Measurements from ENCODE around the gene EIF3B.
A peak's percentile ranks its signal among the peaks of the same experiment; 100 is the strongest.
"Not testable (repeated sequence)": the region's sequence is repeated elsewhere in the genome, so short reads cannot be mapped to it uniquely, and the experiment has no call there.

Gene EIF3B

DNA sequence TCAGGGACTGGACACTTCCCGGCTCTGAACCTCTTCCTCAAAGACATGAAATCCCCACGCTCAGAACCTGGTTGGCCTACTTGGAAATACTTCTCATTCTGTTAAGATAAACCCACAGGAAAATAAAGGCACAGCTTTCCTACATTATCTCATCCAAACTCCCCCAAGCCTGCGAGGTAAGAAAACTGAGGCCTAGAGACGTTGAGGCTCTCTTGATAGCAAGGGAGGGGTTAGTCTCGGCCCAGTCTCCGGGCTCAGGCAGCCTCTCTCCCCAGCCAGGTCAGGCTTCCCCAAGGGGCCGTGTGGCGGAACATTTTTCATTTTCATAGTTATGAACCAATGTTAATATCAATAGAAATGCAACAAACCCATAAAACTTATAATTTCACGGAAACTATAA, 4.6 kb upstream of the EIF3B start:
- no peak for DNase-seq

- DNase-seq: no peak
Observed at GRCh38 chr7:2350861-2351260, 3.8 kb upstream of the EIF3B start.

GRCh38 chr7:2353113-2353935, 1.3 kb upstream of the EIF3B start:
- DNase-seq: no peak

DNA sequence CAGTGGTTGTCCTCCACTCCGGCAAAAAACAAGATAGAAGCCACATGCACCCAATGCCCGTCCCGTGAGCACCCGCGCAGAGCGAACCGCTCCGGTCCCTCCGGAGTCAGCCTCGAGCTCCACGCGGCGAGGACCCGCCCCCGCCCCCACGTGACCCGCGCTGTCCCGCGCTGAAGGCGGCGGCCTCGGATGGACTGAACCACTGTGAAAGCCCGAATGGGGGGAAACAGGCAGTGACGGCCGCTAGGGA, 766 bp upstream of the EIF3B start:
- DNase-seq: peak; percentile 93

- peak; percentile 49 for DNase-seq
Observed at GRCh38 chr7:2354939-2355704, 495 bp downstream of the EIF3B start.

DNA sequence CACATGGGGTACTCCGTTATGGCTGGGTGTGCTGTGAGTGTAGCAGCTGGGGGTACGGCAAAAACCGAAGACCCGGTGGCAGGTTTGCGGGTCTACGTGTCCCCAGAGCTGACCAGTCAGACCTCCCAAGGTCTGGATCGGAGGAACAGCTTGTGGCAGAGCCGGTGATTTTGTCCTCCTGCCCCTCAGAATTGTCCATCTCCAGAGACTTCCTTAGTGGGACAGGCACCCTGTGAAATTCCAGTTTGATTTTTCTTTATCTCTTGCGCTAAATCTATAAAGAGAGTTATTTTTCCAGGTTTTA, 1.0 kb downstream of the EIF3B start:
- DNase-seq: no peak

DNA sequence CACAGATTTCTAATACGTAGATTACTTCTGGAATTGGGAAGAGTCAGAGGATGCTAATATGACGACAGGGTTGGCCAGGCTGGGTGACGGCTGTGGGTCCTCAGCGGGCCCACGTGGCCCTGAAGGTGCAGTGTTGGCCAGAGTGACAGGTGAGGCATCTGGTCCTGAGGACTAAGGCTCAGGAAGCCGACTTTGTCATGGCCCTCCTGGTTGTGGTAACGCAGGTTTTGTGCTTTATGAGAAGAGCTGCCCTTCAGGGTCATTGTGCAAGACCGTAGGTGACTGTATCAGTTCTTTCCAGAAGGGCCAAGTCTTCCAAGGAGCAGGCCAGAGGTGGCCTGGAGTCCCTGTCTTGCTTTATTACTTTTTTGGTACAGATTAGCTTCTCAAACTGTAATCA, 2.5 kb downstream of the EIF3B start:
- no peak for DNase-seq

GRCh38 chr7:2357571-2357970, 2.9 kb downstream of the EIF3B start:
- no peak for DNase-seq

- DNase-seq: no peak
Observed at GRCh38 chr7:2358968-2359527, 4.4 kb downstream of the EIF3B start.

- no peak for DNase-seq
Observed at GRCh38 chr7:2359610-2360009, 5.0 kb downstream of the EIF3B start.

DNA sequence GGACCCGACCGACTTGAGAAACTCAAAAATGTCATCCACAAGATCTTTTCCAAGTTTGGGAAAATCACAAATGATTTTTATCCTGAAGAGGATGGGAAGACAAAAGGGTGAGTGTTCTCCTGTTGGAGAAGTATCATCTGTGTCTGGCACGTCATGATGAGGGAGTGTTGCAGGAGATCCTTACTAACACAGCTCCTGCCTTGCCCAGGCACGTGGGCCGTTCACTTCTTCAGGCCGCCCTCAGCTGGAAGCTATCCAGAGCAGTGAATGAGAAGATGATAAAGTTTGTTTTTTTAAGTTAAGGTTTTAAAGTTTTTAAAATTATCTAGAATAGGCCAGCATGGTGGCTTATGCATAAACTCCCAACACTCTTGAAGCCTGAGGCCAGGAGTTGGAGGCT, 6.2 kb downstream of the EIF3B start:
- DNase-seq: no peak

GRCh38 chr7:2362385-2363088, 7.9 kb downstream of the EIF3B start:
- DNase-seq: no peak

DNA sequence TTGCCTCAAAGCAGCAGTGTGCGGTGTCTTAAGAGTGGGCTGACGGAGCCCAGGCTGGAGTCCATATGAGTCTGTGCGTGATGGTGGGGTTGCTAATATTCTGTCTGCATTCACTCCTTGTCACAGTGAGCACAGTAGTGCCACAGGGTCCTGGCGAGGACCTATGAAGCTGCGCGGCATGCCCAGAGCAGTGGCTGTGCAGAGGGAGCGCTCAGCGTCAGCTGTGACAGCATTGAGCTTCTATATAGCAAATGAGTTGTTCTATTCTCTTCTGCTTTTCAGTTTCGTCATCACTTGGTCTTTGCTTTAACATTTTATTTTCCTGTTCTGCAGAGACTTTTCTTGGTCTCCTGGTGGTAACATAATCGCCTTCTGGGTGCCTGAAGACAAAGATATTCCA, 14.5 kb downstream of the EIF3B start:
- DNase-seq: no peak

- no peak for DNase-seq
Observed at GRCh38 chr7:2371329-2371728, 16.7 kb downstream of the EIF3B start.

- no peak for DNase-seq
Observed at GRCh38 chr7:2372724-2373123, 18.1 kb downstream of the EIF3B start.

DNA sequence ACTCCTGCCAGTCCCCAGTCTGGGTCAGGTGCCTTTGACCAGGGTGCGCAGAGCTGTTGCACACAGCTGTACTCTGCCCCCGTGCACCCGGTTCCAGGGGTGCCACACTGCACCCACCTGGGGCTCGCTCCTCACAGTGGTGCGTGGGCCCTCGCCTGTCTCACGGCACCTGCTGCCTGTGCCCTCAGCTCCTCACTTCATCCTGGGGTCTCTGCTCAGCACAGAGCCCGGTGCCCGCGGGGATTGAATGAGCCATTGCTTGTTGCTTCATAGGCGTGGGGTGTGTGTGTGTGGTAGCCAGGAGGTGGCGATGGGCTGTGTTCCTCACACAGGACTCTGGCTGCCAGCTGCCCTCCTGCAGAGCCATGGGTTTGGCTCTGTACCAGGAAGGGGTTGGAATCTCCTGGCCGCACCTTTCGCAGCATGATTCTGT, 18.5 kb downstream of the EIF3B start:
- no peak for DNase-seq

GRCh38 chr7:2373646-2374045, 19.0 kb downstream of the EIF3B start:
- no peak for DNase-seq

DNA sequence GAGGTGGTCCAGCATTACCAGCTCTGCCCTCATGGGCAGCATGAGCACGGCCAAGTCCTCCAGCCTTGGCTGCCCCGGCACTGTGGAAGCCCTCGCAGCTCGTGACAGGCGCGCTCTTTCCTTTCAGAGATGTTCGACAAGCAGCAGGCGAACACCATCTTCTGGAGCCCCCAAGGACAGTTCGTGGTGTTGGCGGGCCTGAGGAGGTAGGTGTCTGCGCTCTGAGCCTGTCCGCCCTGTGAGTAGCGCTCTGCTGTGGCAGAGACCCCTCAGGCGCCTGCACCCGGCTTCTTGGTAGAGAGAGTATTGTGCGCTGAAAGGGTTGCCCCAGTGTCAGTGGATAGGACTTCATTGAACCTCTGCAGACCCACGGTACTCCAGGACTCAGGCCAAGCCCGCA, 19.8 kb downstream of the EIF3B start:
- no peak for DNase-seq

DNA sequence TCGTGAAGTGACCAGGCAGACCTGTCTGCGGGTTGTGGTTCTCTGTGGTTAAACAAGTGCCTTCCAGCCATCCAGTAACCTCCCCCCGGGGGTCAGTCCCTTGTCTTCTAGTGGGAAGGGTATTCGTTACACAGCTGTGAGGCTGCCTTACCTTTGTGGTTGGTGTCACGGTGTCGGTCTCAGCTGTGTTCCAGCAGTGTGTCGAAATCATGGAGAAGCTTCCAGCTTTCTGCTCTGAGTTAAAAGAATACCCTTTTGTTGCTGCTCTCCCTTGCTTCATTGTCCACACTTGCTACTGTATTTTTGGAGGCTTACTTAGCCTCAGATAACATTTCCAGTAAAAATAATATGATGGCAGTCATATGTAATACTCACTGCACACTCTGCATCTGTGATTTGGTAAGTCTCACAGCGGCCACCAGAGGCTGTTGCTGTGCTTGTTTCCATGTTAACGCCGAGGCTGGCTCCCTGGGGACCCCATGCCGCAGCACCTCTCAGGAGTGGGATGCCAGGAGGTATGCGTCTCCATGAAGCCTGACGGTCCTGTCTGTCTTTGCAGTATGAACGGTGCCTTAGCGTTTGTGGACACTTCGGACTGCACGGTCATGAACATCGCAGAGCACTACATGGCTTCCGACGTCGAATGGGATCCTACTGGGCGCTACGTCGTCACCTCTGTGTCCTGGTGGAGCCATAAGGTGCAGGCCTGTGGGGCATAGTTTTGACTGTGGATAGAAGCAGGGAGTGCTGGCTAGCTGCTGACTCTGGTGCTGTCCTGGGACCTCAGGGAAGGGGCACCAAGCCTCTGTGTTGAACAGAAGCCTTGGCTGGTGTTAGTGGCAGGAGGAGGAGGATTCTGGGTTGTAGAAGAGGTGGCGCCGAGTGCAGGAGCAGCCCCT, 20.5 kb downstream of the EIF3B start:
- no peak for DNase-seq

- no peak for DNase-seq
Observed at GRCh38 chr7:2376351-2377154, 21.9 kb downstream of the EIF3B start.

- DNase-seq: not testable (repeated sequence)
Observed at GRCh38 chr7:2377492-2377891, 22.9 kb downstream of the EIF3B start.

- not testable (repeated sequence) for DNase-seq
Observed at GRCh38 chr7:2378125-2378524, 23.5 kb downstream of the EIF3B start.
